CD4-positive, alpha-beta T cell treated with Interferon alpha-2 for 1 hour (primary cell): ENCODE data around the gene SLC35D3.
"Not testable (repeated sequence)": the region's sequence is repeated elsewhere in the genome, so short reads cannot be mapped to it uniquely, and the experiment has no call there.

Experiments
- DNase-seq, 2 donors: peaks; one replicate each; pipeline ENCODE4 v3.0.0-alpha.2; 2020 to 2022

SLC35D3 gene

GRCh38 chr6:136967876-136968752, 46.0 kb downstream of the SLC35D3 start:
- DNase-seq: peak; percentile 48 to 63

DNA sequence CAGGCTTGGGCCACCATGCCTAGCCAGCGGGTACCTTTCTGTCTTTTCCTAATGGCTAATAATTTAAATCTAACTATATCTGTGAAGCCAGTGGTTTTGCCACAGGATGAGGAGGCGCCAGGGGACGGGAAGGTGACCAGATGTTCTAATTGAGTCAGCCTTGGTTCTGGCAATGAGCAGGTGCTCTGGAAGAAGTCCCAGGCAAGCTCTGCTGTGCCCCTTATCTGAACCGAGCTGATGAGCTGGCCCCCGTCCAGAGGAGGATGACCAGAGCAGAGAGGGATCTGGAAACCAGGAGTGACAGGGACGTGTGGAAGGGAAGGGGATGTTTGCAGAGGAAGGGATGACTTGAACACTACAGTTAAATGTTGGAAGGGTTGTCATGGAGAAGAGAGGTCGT, 46.7 kb downstream of the SLC35D3 start:
- DNase-seq: no peak

DNA sequence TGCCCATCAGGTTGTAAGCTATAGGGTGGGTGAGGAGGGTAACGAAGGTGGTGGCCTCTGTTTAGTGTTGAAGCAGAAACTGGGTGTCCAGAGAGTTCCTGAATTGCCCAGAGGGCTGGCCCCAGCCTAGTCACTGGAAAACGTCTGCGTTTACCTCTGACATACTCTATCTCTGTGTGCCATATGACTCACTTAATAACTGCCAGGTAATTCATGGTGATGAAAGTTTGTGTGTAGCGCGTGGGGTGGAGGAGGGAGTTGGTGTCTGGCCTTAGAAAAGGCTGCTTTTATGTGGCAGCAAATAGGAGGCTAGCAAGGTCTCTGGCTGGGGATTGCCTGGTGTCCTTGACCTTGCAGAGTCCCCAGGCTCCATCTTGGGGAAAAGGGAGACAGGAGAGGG, 47.3 kb downstream of the SLC35D3 start:
- no peak for DNase-seq

- DNase-seq: no peak
These were observed 47.8 kb downstream of the SLC35D3 start for GRCh38 chr6:136969930-136970329.

- DNase-seq: no peak
These were observed 49.5 kb downstream of the SLC35D3 start for GRCh38 chr6:136971609-136972008.

- DNase-seq: not testable (repeated sequence)
These were observed 51.7 kb downstream of the SLC35D3 start for GRCh38 chr6:136973781-136974180.
